Measurements from ENCODE around the gene RASA3. TPM values are rescaled to one million over a fixed set of nuclear protein-coding genes. Genes with fewer than 3 reads are reported as not detected.

The RASA3 gene
- total and polyA plus RNA-seq, 10 of the 15 experiments (the other 5 are each of a cell fraction or from before 2014, with no cell fraction given): 0.79 to 33.9 (median 17.6) TPM

DNA sequence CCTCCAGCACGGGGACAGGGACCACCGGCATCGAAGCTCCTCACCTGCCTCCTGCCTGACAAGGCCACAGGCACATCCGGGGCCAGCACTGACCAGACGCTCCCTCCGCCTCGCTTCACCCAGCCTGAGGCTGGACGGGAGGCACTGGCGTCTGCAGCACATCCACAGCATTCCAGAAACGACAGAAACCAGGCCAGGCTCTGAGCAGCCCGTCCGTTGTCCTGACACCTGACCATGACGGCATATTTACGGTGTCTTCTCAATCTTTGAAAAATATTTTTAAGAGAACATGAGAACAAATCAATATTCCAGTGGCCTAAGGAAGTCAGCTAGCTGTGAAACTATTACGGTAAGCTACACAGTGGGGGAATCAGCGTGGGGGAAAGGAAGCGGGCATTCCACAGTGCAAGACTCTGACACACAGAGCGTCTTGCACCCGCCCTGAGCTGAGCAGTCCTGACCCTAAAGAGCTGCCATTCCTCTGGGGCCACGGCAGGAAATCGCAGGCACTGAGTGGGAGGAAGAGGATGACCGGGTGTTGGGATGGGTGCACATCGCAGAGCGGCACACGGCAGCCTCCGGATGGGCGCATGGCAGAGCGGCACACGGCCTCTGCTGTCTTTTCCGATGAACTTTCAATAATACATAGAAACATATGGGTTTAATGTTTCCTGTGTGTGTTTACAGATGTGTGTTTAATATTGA is 26.8 kb downstream of the RASA3 start:
- Histone ChIP-seq H4K20me1 (ENCODE audit: control insufficient read depth, insufficient read depth) (0 out of 2 replicates have a peak, but pooled peaks cover 4% of the 10 kb centered on the region), H3K36me3 (ENCODE audit: control insufficient read depth in 2 of 2, insufficient read depth in 2 of 2, low read length in 1 of 2) (peaks cover 0 to 2% of the 10 kb centered on the region in 2 experiments; a peak in 2 of 4 replicates)
- no peak for ATAC-seq

DNA sequence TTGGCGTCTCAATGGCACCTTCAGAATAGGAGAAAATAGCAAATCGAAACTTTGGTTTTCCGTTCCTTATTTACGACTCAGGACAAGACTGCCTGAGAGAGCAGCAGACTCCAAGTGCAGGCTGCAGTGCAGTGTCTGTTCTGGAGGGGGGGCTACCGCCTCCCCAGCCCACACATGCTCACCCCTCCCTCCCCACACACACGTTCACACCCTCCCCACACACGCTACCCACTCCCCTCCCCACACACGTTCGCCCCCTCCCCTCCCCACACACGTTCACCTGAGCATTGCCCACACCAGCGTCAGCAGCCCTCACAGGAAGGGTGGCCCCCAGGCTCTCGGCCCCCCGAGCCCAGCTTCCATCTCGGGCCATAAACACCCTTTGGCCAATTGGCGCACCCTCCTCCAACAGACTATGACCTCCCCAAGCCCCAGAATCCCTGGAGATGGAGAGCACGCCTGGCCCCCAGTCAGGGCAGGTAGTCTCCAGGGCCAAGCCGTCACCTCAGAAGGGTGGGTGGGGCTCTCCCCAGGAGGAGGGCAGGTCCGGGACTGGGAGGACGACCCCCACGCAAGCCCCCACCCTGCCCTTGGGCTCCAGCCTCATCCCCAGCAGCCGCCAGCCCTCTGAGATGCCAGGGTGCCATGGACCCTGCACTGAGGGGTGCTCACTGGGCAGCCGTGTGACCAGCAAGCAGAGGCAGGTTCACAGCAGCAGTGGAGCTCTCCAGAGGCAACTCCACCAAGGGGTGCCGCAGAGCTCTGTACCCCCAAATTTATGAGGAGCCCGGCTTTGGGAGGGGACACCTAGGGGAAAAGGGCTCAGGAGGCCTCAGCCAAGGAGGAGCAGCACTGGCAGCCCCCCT is 27.5 kb downstream of the RASA3 start:
- H3K9me3 ChIP-seq (replicated peaks; ENCODE audit: control insufficient read depth, insufficient read depth, low read length): no peaks in the 10 kb centered on the region; the same call in 2 of the 3 replicates
- RAD21 ChIA-PET (ENCODE audit: unreplicated experiment): no interaction called here
- CTCF ChIA-PET: no interaction called here
- POLR2A ChIA-PET: no interaction called here
- H3K36me3 ChIP-seq (ENCODE audit: control insufficient read depth in 2 of 2, insufficient read depth in 2 of 2, low read length in 1 of 2): peaks cover 0 to 2% of the 10 kb centered on the region in 2 experiments; a peak in 2 of 4 replicates
- H3K79me2 ChIP-seq (ENCODE audit: control insufficient read depth, insufficient read depth, low read length): no peaks in the 10 kb centered on the region; the same call in 1 of the 2 replicates
- no peak overlapping the region for H3K9ac ChIP-seq (ENCODE audit: control insufficient read depth, insufficient read depth, low read length)
- H3K27ac ChIP-seq (ENCODE audit: control insufficient read depth, insufficient read depth): no peak overlapping the region
- 0 out of 2 replicates have a peak, but pooled peaks cover 4% of the 10 kb centered on the region for H4K20me1 ChIP-seq (ENCODE audit: control insufficient read depth, insufficient read depth)
- no peaks in the 10 kb centered on the region for H3K27me3 ChIP-seq (replicated peaks in 1 of 2; ENCODE audit: control insufficient read depth in 2 of 2, insufficient read depth in 2 of 2, low read length in 1 of 2)
- intact Hi-C loops (cut with micrococcal nuclease; ENCODE audit: unreplicated experiment): no loop called here
- H3K4me1 ChIP-seq (ENCODE audit: control insufficient read depth, insufficient read depth, low read length): no peaks in the 10 kb centered on the region; the same call in 1 of the 2 replicates
- ATAC-seq (no peak), FAIRE-seq (no peak), DNase-seq (ENCODE audit: low read depth, low spot score) (no peak)
- BruUV-seq (replicated peaks): no TSS peak
- H2AFZ ChIP-seq (ENCODE audit: control insufficient read depth, low read depth, low read length): no peak overlapping the region
- H3K4me3 ChIP-seq: no peak overlapping the region
- in situ Hi-C loops (cut with MboI): no loop called here
- SMC1A ChIA-PET (ENCODE audit: uncharacterized antibody, unreplicated experiment): interaction anchor here (1.6 kb wide), 1 partner anchor 39 kb away, joined by 3 read pairs; no protein-coding TSS in a partner anchor
- WGBS (ENCODE audit: insufficient coverage, insufficient replicate concordance, low lambda C conversion rate, missing lambda C conversion rate): 89% methylated on average over 15 of the region's 24 CpGs
- no peak overlapping the region for H3K4me2 ChIP-seq (ENCODE audit: control insufficient read depth, insufficient read depth)
- no peak for TF ChIP-seq ZNF217 (IDR thresholded peaks at IDR 0.05)
- TF ChIP-seq RCOR1 (conservative IDR thresholded peaks at IDR 0.05; ENCODE audit: low read depth, low read length): no peak
- no peak for TF ChIP-seq STAT1 (conservative IDR thresholded peaks at IDR 0.05)
- TF ChIP-seq DPF2 (IDR thresholded peaks at IDR 0.05): no peak
- TF ChIP-seq, protein P1, sequence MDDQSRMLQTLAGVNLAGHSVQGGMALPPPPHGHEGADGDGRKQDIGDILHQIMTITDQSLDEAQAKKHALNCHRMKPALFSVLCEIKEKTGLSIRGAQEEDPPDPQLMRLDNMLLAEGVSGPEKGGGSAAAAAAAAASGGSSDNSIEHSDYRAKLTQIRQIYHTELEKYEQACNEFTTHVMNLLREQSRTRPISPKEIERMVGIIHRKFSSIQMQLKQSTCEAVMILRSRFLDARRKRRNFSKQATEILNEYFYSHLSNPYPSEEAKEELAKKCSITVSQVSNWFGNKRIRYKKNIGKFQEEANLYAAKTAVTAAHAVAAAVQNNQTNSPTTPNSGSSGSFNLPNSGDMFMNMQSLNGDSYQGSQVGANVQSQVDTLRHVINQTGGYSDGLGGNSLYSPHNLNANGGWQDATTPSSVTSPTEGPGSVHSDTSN (IDR thresholded peaks at IDR 0.05; ENCODE audit: insufficient replicate concordance, low read depth, low read length): no peak
- no peak for TF ChIP-seq FOXK2 (IDR thresholded peaks at IDR 0.05)
- no peak for TF ChIP-seq JUND (IDR thresholded peaks at IDR 0.05; ENCODE audit: low read depth, low read length)
- no peak for TF ChIP-seq SMAD5 (IDR thresholded peaks at IDR 0.05; ENCODE audit: low read depth)
- no peak for TF ChIP-seq NR2C1 (IDR thresholded peaks at IDR 0.05)
- TF ChIP-seq, protein P2, sequence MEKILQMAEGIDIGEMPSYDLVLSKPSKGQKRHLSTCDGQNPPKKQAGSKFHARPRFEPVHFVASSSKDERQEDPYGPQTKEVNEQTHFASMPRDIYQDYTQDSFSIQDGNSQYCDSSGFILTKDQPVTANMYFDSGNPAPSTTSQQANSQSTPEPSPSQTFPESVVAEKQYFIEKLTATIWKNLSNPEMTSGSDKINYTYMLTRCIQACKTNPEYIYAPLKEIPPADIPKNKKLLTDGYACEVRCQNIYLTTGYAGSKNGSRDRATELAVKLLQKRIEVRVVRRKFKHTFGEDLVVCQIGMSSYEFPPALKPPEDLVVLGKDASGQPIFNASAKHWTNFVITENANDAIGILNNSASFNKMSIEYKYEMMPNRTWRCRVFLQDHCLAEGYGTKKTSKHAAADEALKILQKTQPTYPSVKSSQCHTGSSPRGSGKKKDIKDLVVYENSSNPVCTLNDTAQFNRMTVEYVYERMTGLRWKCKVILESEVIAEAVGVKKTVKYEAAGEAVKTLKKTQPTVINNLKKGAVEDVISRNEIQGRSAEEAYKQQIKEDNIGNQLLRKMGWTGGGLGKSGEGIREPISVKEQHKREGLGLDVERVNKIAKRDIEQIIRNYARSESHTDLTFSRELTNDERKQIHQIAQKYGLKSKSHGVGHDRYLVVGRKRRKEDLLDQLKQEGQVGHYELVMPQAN (conservative IDR thresholded peaks at IDR 0.05): no peak
- no peak for TF ChIP-seq TARDBP (IDR thresholded peaks at IDR 0.05; ENCODE audit: borderline replicate concordance)
- no peak for TF ChIP-seq ZNF24 (IDR thresholded peaks at IDR 0.05)

More for the DNA sequence above, 26.8 kb downstream of the RASA3 start:
- H3K4me3 ChIP-seq: no peak overlapping the region
- 97% methylated on average over 30 of the region's 30 CpGs for WGBS (ENCODE audit: insufficient coverage, insufficient replicate concordance, low lambda C conversion rate, missing lambda C conversion rate)
- no peak for DNase-seq (ENCODE audit: low read depth, low spot score)
- TF ChIP-seq GATAD2B (conservative IDR thresholded peaks at IDR 0.05; ENCODE audit: low read depth): no peak
- TF ChIP-seq IRF4 (IDR thresholded peaks at IDR 0.05; ENCODE audit: low read depth, low read length): no peak
- intact Hi-C loops (cut with micrococcal nuclease; ENCODE audit: unreplicated experiment) (no loop called here), in situ Hi-C loops (cut with MboI) (no loop called here)
- CTCF ChIA-PET: no interaction called here
- H3K9me3 ChIP-seq (replicated peaks; ENCODE audit: control insufficient read depth, insufficient read depth, low read length): no peaks in the 10 kb centered on the region; the same call in 2 of the 3 replicates
- H3K27ac ChIP-seq (ENCODE audit: control insufficient read depth, insufficient read depth): no peak overlapping the region
- RAD21 ChIA-PET (ENCODE audit: unreplicated experiment): no interaction called here
- no peak overlapping the region for H3K9ac ChIP-seq (ENCODE audit: control insufficient read depth, insufficient read depth, low read length)
- no TSS peak for BruUV-seq (replicated peaks)
- no peak overlapping the region for H3K4me2 ChIP-seq (ENCODE audit: control insufficient read depth, insufficient read depth)
- POLR2A ChIA-PET: no interaction called here
- FAIRE-seq: no peak
- H3K4me1 ChIP-seq (ENCODE audit: control insufficient read depth, insufficient read depth, low read length): peaks cover 5% of the 10 kb centered on the region
- SMC1A ChIA-PET (ENCODE audit: uncharacterized antibody, unreplicated experiment): interaction anchor here (1.3 to 1.6 kb wide), 2 partner anchors 38 to 40 kb away, joined by 3 read pairs; no protein-coding TSS in a partner anchor
- H2AFZ ChIP-seq (ENCODE audit: control insufficient read depth, low read depth, low read length): no peak overlapping the region
- no peaks in the 10 kb centered on the region; the same call in 1 of the 2 replicates for H3K79me2 ChIP-seq (ENCODE audit: control insufficient read depth, insufficient read depth, low read length)
- no peaks in the 10 kb centered on the region for H3K27me3 ChIP-seq (replicated peaks in 1 of 2; ENCODE audit: control insufficient read depth in 2 of 2, insufficient read depth in 2 of 2, low read length in 1 of 2)

Measured in GM12878 (cell line).